ENCODE data around the gene ST7L. TPM values are rescaled to one million over a fixed set of nuclear protein-coding genes. Genes with fewer than 3 reads are reported as not detected.
"Not testable (repeated sequence)": the region's sequence is repeated elsewhere in the genome, so short reads cannot be mapped to it uniquely, and the experiment has no call there.

Gene ST7L
- 10 to 100 TPM; 17.8 to 32.6 (median 30.3) TPM for polyA plus RNA-seq (ENCODE audit: insufficient read length in 4 of 4)

GRCh38 chr1:112618721-112619517, at the start of gene ST7L:
ST7L (minus strand) TSS chr1:112619141; CDS start chr1:112619113, 28 bp downstream.
- DNase-seq (ENCODE audit: low read depth in 4 of 4, low spot score in 3 of 4), result peak; percentile 39 to 65 (median 63)

GRCh38 chr1:112666946-112667345, 48.0 kb upstream of the ST7L start:
- DNase-seq (ENCODE audit: low read depth in 4 of 4, low spot score in 3 of 4), result no peak

- no peak for DNase-seq (ENCODE audit: low read depth in 4 of 4, low spot score in 3 of 4)
These were observed 46.9 kb upstream of the ST7L start for GRCh38 chr1:112665857-112666256.

GRCh38 chr1:112651205-112651604, 32.3 kb upstream of the ST7L start:
- DNase-seq (ENCODE audit: low read depth in 4 of 4, low spot score in 3 of 4), result no peak

DNA sequence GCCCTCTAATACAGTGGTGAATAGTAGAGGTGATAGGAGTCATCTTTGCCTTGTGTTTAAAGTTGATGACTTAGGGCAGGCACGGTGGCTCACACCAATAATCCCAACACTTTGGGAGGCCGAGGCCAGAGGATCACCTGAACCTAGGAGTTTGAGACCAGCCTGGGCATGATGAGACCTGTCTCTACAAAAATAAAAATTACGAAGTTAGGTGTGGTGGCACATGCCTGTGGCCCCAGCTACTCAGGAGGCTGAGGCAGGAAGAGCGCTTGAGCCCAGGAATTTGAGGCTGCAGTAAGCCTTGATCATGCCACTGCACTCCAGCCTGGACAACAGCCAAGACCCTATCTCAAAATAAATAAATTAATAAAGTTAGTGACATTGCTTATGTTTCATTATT, 27.3 kb upstream of the ST7L start:
- no peak for DNase-seq (ENCODE audit: low read depth in 4 of 4, low spot score in 3 of 4)

GRCh38 chr1:112643080-112643479, 24.1 kb upstream of the ST7L start:
- no peak for DNase-seq (ENCODE audit: low read depth in 4 of 4, low spot score in 3 of 4)

DNA sequence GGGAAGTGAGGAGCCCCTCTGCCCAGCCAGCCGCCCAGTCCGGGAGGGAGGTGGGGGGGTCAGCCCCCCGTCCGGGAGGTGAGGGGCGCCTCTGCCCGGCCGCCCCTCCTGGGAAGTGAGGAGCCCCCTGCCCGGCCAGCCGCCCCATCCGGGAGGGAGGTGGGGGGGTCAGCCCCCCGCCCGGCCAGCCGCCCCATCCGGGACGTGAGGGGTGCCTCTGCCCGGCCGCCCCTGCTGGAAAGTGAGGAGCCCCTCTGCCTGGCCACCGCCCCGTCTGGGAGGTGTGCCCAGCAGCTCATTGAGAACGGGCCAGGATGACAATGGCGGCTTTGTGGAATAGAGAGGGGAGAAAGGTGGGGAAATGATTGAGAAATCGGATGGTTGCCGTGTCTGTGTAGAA, 21.5 kb upstream of the ST7L start:
- DNase-seq (ENCODE audit: low read depth in 4 of 4, low spot score in 3 of 4), result not testable (repeated sequence)

- DNase-seq (ENCODE audit: low read depth in 4 of 4, low spot score in 3 of 4), result no peak
These were observed 19.1 kb upstream of the ST7L start for GRCh38 chr1:112638110-112638428.

- DNase-seq (ENCODE audit: low read depth in 4 of 4, low spot score in 3 of 4), result no peak
These were observed 18.5 kb upstream of the ST7L start for GRCh38 chr1:112637254-112638109.

GRCh38 chr1:112636597-112637253, 17.8 kb upstream of the ST7L start:
- DNase-seq (ENCODE audit: low read depth in 4 of 4, low spot score in 3 of 4), result no peak

DNA sequence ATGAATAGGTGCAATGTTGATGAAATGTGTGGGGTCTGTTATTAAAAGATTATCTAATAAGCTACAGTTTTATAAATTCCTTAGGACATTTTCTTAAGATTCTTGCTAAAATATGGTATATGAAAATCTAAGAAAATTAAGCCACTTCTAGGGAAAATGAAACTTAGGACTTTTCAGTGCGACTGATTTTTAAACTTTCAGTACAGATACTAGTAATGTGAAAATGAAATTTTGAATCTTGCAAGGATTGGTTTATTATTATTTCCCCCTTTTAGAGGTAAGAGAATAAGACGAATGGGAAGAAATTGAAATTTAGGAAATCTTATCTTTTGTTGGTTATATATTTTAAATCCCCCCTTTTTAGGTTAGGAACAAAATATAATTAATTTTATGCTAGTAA, 17.1 kb upstream of the ST7L start:
- DNase-seq (ENCODE audit: low read depth in 4 of 4, low spot score in 3 of 4), result no peak

DNA sequence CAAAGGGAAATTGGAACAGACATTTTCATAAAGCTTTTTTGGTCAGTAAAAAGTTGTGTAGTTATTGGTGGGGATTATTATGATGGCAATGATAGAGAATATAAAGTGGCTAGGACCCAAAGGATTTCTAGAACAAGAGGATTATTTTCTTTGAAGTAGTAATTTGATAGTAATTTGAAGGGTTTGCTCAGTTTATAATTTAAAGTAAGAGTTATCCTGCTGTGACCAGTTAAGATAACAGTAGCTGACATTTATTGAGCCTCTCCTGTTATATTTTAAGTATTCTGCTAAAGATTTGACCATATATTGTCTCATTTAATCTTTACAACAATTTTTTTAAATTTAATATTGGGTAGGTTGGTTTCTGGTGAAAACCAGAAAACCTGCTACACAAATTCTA, 15.4 kb upstream of the ST7L start:
- DNase-seq (ENCODE audit: low read depth in 4 of 4, low spot score in 3 of 4), result no peak

GRCh38 chr1:112633628-112634027, 14.7 kb upstream of the ST7L start:
- no peak for DNase-seq (ENCODE audit: low read depth in 4 of 4, low spot score in 3 of 4)

DNA sequence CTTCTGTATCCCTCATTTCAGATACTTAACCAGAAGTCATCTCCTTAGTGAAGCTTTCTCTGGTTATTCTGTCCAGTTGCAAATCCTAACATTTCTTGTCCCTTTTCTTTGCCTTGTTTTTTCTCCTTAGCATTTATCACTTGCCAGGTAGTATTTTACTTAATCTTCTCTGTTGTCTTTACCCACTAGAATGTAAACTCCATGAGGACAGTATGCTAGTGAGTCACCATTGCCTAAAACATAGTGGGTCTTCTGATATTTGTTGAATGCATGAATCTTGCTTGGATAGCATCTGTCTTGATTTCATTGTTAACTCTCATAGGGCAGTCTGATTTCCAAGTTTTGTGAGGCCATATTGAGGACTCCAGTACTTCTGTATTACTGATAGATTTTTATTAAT, 10.3 kb upstream of the ST7L start:
- DNase-seq (ENCODE audit: low read depth in 4 of 4, low spot score in 3 of 4), result no peak

DNA sequence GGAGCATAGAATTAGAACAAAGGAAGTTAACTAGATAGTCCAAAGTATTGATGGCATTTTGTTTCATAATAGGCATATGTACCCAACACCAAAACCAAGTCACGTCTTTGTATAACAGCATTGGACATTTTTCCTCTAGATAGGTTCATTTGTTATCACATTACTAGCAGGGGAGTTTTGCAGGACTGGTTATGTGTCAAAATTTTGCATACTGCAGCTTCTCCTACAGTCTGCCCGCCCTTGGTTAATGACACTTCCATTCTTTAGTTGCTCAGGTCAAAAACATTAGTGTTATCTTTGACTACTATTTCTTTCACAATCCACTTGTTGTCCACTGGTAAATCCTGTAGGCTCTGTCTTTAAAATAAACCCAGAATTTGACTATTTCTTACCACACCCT, 9.6 kb upstream of the ST7L start:
- DNase-seq (ENCODE audit: low read depth in 4 of 4, low spot score in 3 of 4), result no peak

GRCh38 chr1:112626887-112627286, 7.9 kb upstream of the ST7L start:
- no peak for DNase-seq (ENCODE audit: low read depth in 4 of 4, low spot score in 3 of 4)

GRCh38 chr1:112626193-112626592, 7.3 kb upstream of the ST7L start:
- DNase-seq (ENCODE audit: low read depth in 4 of 4, low spot score in 3 of 4), result no peak

DNA sequence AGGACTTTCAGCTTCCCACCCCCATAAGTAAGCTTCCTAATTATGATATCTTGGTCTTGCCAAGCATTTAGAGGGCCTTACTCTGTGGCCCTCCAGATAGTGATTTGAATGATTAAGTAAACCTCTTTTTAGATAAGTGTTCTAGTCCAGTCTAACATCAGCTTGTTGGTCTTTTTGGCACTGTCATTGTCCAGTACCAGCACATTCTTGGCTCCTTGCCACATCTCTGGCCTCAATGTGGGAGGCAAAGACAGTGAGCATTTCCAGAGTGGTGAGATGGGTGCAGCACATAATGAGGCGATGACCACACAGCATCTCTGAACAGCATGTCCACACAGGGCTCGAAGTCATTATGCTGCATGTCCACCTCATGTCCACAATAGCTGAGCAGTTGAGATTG, 6.8 kb upstream of the ST7L start:
- DNase-seq (ENCODE audit: low read depth in 4 of 4, low spot score in 3 of 4), result no peak

DNA sequence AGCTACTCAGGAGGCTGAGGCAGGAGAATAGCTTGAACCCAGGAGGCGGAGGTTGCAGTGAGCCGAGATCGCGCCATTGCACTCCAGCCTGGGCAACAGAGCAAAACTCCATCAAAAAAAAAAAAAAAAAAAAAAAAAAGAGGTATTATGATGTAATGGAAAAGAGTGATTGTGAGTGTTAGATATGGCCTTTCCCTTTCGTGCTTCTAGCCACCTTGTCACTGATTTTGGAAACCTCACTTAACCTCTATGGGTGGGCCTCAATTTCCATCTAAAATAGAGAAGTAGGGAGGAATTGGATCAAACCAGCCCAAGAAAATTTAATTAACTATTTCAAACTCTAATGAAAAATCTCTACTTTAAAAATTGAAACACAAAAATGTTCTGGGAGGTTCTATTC, 5.6 kb upstream of the ST7L start:
- DNase-seq (ENCODE audit: low read depth in 4 of 4, low spot score in 3 of 4), result not testable (repeated sequence)

GRCh38 chr1:112620377-112620695, 1.4 kb upstream of the ST7L start:
- peak in 1 of 4 donors; percentile 22 for DNase-seq (ENCODE audit: low read depth in 4 of 4, low spot score in 3 of 4)

DNA sequence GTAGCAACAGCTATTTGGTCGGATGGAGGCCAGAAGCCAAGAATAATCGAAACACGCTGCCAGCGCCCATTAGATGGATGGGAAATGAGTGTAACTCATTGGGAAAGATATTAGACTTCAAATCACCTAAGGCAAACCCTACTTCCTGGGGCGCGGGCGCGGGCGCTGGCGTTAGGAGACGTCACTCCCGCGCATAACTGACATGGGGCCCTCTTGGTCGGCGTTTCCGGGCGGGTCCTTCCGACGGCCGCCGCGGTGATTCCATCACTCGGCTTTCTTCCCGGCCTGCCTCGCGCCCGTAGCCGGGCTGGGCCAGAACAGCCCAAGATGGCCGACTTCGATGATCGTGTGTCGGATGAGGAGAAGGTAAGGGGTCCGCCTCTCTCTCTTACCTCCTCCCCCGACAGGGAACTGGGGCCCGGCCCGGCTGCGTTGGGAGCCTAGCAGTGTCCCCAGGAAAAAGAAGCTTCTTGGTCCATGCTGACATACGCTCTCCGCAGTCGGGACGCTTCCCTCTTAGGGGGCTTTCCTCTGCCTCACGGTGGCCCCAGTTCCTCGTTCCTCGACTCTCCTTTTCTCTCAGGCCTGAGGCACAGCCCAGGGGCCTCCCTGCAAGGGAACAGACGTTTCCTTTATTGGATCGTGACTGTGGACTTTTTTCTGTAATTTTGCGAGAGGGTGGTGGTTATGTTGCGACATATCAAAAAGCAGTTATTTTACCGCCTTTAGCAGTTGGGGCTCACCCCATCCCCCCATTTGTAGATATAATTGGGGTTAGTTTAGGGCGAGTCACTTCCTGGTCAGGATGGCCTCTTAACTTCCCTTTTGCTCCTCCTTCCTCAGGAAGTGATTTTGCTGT, 806 bp upstream of the ST7L start, which contains the start of gene CAPZA1:
Gene CAPZA1, plus strand, starts transcription at position 315 of the 859 bp plus-strand sequence. Its CDS starts 13 bp downstream, at position 328.
- DNase-seq (ENCODE audit: low read depth in 4 of 4, low spot score in 3 of 4), result peak; percentile 77 to 85 (median 79)
